HepG2 (cell line): Measurements from ENCODE around the gene GLTPD2. TPM values are rescaled to one million over a fixed set of nuclear protein-coding genes. Genes with fewer than 3 reads are reported as not detected.

Experiments used
- ADNP ChIP-seq: sonication (generic); formaldehyde crosslinking; IDR thresholded peaks from 2 replicates; pipeline ENCODE4 v1.4.0; 2020; ENCODE audit warnings: missing genetic modification reagents
- CCAR2 ChIP-seq: fragments of 200-400 bp; formaldehyde crosslinking; optimal IDR thresholded peaks from 2 replicates; pipeline ENCODE3; 2018; ENCODE audit warnings: low read depth, mild to moderate bottlenecking, low read length, moderate library complexity
- FOXC1 ChIP-seq: sonication (generic); formaldehyde crosslinking; IDR thresholded peaks from 2 replicates; pipeline ENCODE4 v1.8.0; 2022; ENCODE audit warnings: mild to moderate bottlenecking, missing genetic modification reagents, borderline replicate concordance
- GMEB2 ChIP-seq: IDR thresholded peaks from 2 replicates; pipeline ENCODE4 v1.6.1; 2016; ENCODE audit warnings: missing biosample characterization, missing genetic modification reagents, low read depth
- GZF1 ChIP-seq: sonication (generic); formaldehyde crosslinking; IDR thresholded peaks from 2 replicates; pipeline ENCODE4 v1.5.1; 2020; ENCODE audit warnings: mild to moderate bottlenecking, missing genetic modification reagents
- HNF4A ChIP-seq: sonication (generic); formaldehyde crosslinking; IDR thresholded peaks from 2 replicates; pipeline ENCODE4 v1.4.0; 2020; ENCODE audit warnings: missing genetic modification reagents
- KAT8 ChIP-seq: IDR thresholded peaks from 2 replicates; pipeline ENCODE4 v1.6.1; 2016; ENCODE audit warnings: missing genetic modification reagents, missing compliant biosample characterization
- KDM5A ChIP-seq: fragments of 200-600 bp; sonication (generic); IDR thresholded peaks from 2 replicates; pipeline ENCODE4 v1.7.0; 2018; ENCODE audit warnings: antibody characterized with exemption, mild to moderate bottlenecking, low read length, borderline replicate concordance
- LBX2 ChIP-seq: sonication (generic); formaldehyde crosslinking; IDR thresholded peaks from 2 replicates; pipeline ENCODE4 v1.5.0; 2020; ENCODE audit warnings: missing genetic modification reagents, mild to moderate bottlenecking, borderline replicate concordance
- MBD4 ChIP-seq: IDR thresholded peaks from 2 replicates; pipeline ENCODE4 v1.6.1; 2012; ENCODE audit warnings: low read length, inconsistent platforms, borderline replicate concordance
- MED13 ChIP-seq: sonication (generic); formaldehyde crosslinking; IDR thresholded peaks from 2 replicates; pipeline ENCODE4 v1.5.0; 2020; ENCODE audit warnings: missing genetic modification reagents
- MEIS2 ChIP-seq: sonication (generic); formaldehyde crosslinking; IDR thresholded peaks from 2 replicates; pipeline ENCODE4 v1.9.0; 2021; ENCODE audit warnings: mild to moderate bottlenecking, missing genetic modification reagents
- MLX ChIP-seq: IDR thresholded peaks from 2 replicates; pipeline ENCODE4 v1.6.1; 2016
- NR2F6 ChIP-seq, 2 experiments: IDR thresholded peaks; 2 replicates each; pipeline ENCODE4 v1.6.1; 2016; ENCODE audit warnings: antibody characterized with exemption in 1 of 2, mild to moderate bottlenecking in 1 of 2
- PBX2 ChIP-seq: IDR thresholded peaks from 2 replicates; pipeline ENCODE4 v1.6.1; 2016; ENCODE audit warnings: control low read depth
- SIX1 ChIP-seq: sonication (generic); formaldehyde crosslinking; IDR thresholded peaks from 2 replicates; pipeline ENCODE4 v1.4.0; 2020; ENCODE audit warnings: missing genetic modification reagents, borderline replicate concordance
- SMARCC2 ChIP-seq: fragments of 450-650 bp; IDR thresholded peaks from 2 replicates; pipeline ENCODE4 v1.6.1; 2017; ENCODE audit warnings: antibody characterized with exemption, mild to moderate bottlenecking
- STAT5B ChIP-seq: sonication (generic); formaldehyde crosslinking; IDR thresholded peaks from 2 replicates; pipeline ENCODE4 v1.4.0; 2020; ENCODE audit warnings: missing genetic modification reagents
- TFDP1 ChIP-seq: IDR thresholded peaks from 2 replicates; pipeline ENCODE4 v1.6.1; 2016; ENCODE audit warnings: missing compliant biosample characterization, missing genetic modification reagents, borderline replicate concordance
- ZFP36L2 ChIP-seq: sonication (generic); formaldehyde crosslinking; IDR thresholded peaks from 2 replicates; pipeline ENCODE4 v1.4.0; 2020; ENCODE audit warnings: missing genetic modification reagents
- ZNF24 ChIP-seq: fragments of 450-650 bp; IDR thresholded peaks from 2 replicates; pipeline ENCODE4 v1.6.1; 2017; ENCODE audit warnings: antibody characterized with exemption, mild to moderate bottlenecking
- ZNF510 ChIP-seq: sonication (generic); formaldehyde crosslinking; IDR thresholded peaks from 2 replicates; pipeline ENCODE4 v1.4.0; 2020; ENCODE audit warnings: low read depth, mild to moderate bottlenecking, missing genetic modification reagents
- ZNF879 ChIP-seq: sonication (generic); formaldehyde crosslinking; IDR thresholded peaks from 2 replicates; pipeline ENCODE4 v1.8.1; 2023; ENCODE audit warnings: missing genetic modification reagents
- ZZZ3 ChIP-seq: sonication (generic); formaldehyde crosslinking; IDR thresholded peaks from 2 replicates; pipeline ENCODE4 v1.4.0; 2020; ENCODE audit warnings: missing genetic modification reagents, mild to moderate bottlenecking, borderline replicate concordance
- polyA plus RNA-seq, 8 experiments: library from polyadenylated mRNA; depleted of rRNA in 3 of 8; stranded (reverse) in 7 of 8; unstranded in 1 of 8; fragments of >200 nt; fragmentation: Illumina TruSeq in 4 of 8; extraction: Trizol in 4 of 8; gene quantifications; 2 replicates each; pipeline versions ENCODE4 v1.2.1 to v1.2.3, GENCODE V29; 2011 to 2016; ENCODE audit warnings: low read depth in 4 of 8, missing spikeins in 1 of 8, mixed read lengths in 1 of 8; ENCODE audit not compliant: insufficient read depth in 1 of 8
- total RNA-seq, 5 experiments: library from RNA; depleted of rRNA; stranded (reverse); fragments of >200 nt; fragmentation: Illumina TruSeq; extraction: Trizol; gene quantifications; 2 replicates each; pipeline ENCODE4 v1.2.3, GENCODE V29; 2016; ENCODE audit warnings: low read depth in 1 of 5
- TF ChIP-seq, protein P1 (sequence below): IDR thresholded peaks from 2 replicates; pipeline ENCODE4 v1.6.1; 2018; ENCODE audit warnings: missing genetic modification reagents

GLTPD2 gene
- total and polyA plus RNA-seq, 2 of the 13 experiments (the other 11 are each of a cell fraction or from before 2014, with no cell fraction given), result 7.5 to 12.9 TPM

DNA sequence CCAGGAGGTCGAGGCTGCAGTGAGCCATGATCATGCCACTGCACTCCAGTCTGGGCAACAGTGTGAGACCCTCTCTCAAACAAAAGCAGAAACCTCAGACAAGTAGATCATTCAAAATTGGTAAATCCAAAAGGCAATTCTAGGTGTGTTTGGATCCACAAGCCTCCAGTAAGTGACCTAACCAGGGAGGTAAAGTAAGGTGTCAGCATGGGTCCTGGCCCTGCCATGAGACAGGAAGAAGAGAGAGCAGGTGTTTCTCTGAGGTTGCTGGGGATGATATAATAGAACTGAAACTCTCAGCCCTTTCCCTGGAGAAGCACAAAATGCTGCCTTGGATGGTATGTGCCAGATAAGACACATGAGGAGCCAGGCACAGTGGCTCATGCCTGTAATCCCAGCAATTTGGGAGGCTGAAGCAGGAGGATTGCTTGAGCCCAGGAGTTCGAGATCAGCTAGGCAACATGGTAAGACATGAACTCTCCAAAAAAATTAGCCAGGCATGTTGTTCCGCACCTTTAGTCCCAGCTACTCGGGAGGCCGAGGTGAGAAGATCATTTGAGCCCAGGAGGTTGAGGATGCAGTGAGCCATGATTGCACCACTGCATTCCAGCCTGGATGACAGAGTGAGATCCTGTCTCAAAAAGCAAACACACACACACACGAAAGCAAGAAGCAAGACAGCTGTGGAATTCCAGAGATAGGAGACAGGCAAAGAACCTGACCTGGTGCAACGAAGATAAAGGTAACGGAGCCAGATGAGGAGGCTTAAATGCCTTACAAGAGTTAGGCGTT, 10.6 kb upstream of the GLTPD2 start (continued):
- TF ChIP-seq FOXC1 (0 out of 2 replicates have a peak, but pooled peaks have one; percentile 46), KDM5A (no peak), SIX1 (CRISPR knock-in tag) (peak; percentile 73; the same call in 1 of the 2 replicates), SMARCC2 (no peak), ZNF510 (CRISPR knock-in tag) (no peak), MEIS2 (CRISPR knock-in tag) (peak; percentile 83; the same call in 1 of the 2 replicates), LBX2 (CRISPR knock-in tag) (no peak), TFDP1 (CRISPR knock-in tag) (peak; percentile 60; the same call in 1 of the 2 replicates), HNF4A (CRISPR knock-in tag) (peak; percentile 75), MBD4 (no peak), NR2F6 (IDR thresholded peaks at IDR 0.05) (peak; percentile 70), NR2F6 (CRISPR knock-in tag; IDR thresholded peaks at IDR 0.05) (peak; percentile 88), CCAR2 (no peak), ZFP36L2 (CRISPR knock-in tag) (no peak), STAT5B (CRISPR knock-in tag) (no peak), MLX (CRISPR knock-in tag) (0 out of 2 replicates have a peak, but pooled peaks have one; percentile 47), ZNF879 (CRISPR knock-in tag) (0 out of 2 replicates have a peak, but pooled peaks have one; percentile 52), ADNP (CRISPR knock-in tag) (0 out of 2 replicates have a peak, but pooled peaks have one; percentile 10), KAT8 (CRISPR knock-in tag) (peak; percentile 50; the same call in 1 of the 2 replicates), ZZZ3 (no peak), GMEB2 (CRISPR knock-in tag) (no peak), ZNF24 (no peak), PBX2 (CRISPR knock-in tag) (no peak), GZF1 (CRISPR knock-in tag) (no peak), MED13 (0 out of 2 replicates have a peak, but pooled peaks have one; percentile 35)
- TF ChIP-seq, protein P1, sequence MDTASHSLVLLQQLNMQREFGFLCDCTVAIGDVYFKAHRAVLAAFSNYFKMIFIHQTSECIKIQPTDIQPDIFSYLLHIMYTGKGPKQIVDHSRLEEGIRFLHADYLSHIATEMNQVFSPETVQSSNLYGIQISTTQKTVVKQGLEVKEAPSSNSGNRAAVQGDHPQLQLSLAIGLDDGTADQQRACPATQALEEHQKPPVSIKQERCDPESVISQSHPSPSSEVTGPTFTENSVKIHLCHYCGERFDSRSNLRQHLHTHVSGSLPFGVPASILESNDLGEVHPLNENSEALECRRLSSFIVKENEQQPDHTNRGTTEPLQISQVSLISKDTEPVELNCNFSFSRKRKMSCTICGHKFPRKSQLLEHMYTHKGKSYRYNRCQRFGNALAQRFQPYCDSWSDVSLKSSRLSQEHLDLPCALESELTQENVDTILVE (CRISPR knock-in tag), result peak; percentile 76; the same call in 1 of the 2 replicates
